ENCODE results near the gene ST14. TPM values are rescaled to one million over a fixed set of nuclear protein-coding genes. Genes with fewer than 3 reads are reported as not detected.
"Not testable (repeated sequence)": the region's sequence is repeated elsewhere in the genome, so short reads cannot be mapped to it uniquely, and the experiment has no call there.

ST14 gene
- total RNA-seq, 2 experiments from 2014 or later, result not detected

GRCh38 chr11:130216591-130217132, 57.1 kb downstream of the ST14 start:
- Mint-ChIP-seq H3K27me3 (no peaks in the 10 kb centered on the region), H3K4me3 (no peak overlapping the region), H3K4me1 (ENCODE audit: low read depth) (no peaks in the 10 kb centered on the region), H3K27ac (no peak overlapping the region), H3K36me3 (no peaks in the 10 kb centered on the region), H3K9me3 (no peaks in the 10 kb centered on the region)
- intact Hi-C loops (cut with micrococcal nuclease), result no loop called here
- DNase-seq, result no peak
- POLR2A ChIA-PET, result no interaction called here
- CTCF ChIA-PET, result interaction anchor here (0.8 kb wide), 1 partner anchor 646 kb away, joined by 4 read pairs; no protein-coding TSS in a partner anchor

- no peaks in the 10 kb centered on the region for H3K36me3 Mint-ChIP-seq
- no peaks in the 10 kb centered on the region for H3K4me1 Mint-ChIP-seq (ENCODE audit: low read depth)
- no peaks in the 10 kb centered on the region for H3K9me3 Mint-ChIP-seq
- H3K27ac Mint-ChIP-seq, result no peak overlapping the region
- peak; percentile 7 for DNase-seq
- no peak overlapping the region for H3K4me3 Mint-ChIP-seq
- ChIA-PET CTCF (interaction anchor here (1.0 kb wide), 1 partner anchor 645 kb away, joined by 3 read pairs; no protein-coding TSS in a partner anchor), POLR2A (no interaction called here)
- no peaks in the 10 kb centered on the region for H3K27me3 Mint-ChIP-seq
- intact Hi-C loops (cut with micrococcal nuclease), result no loop called here
Observed at GRCh38 chr11:130217133-130218031, 57.8 kb downstream of the ST14 start.

GRCh38 chr11:130218501-130219070, 59.0 kb downstream of the ST14 start:
- Mint-ChIP-seq H3K36me3 (no peaks in the 10 kb centered on the region), H3K4me1 (ENCODE audit: low read depth) (peaks cover 4% of the 10 kb centered on the region), H3K27me3 (no peaks in the 10 kb centered on the region), H3K27ac (no peak overlapping the region), H3K4me3 (no peak overlapping the region), H3K9me3 (no peaks in the 10 kb centered on the region)
- ChIA-PET POLR2A (no interaction called here), CTCF (interaction anchor here (1.0 kb wide), 1 partner anchor 644 kb away, joined by 3 read pairs; no protein-coding TSS in a partner anchor)
- DNase-seq, result no peak
- intact Hi-C loops (cut with micrococcal nuclease), result no loop called here

- CTCF ChIA-PET, result no interaction called here
Observed at GRCh38 chr11:130219148-130219547, 59.6 kb downstream of the ST14 start.

GRCh38 chr11:130220311-130221035, 60.9 kb downstream of the ST14 start:
- Mint-ChIP-seq H3K27ac (no peak overlapping the region), H3K36me3 (no peaks in the 10 kb centered on the region), H3K4me1 (ENCODE audit: low read depth) (peaks cover 4% of the 10 kb centered on the region), H3K27me3 (no peaks in the 10 kb centered on the region), H3K4me3 (no peak overlapping the region), H3K9me3 (no peaks in the 10 kb centered on the region)
- intact Hi-C loops (cut with micrococcal nuclease), result no loop called here
- no peak for DNase-seq
- ChIA-PET CTCF (no interaction called here), POLR2A (no interaction called here)

More at GRCh38 chr11:130219148-130219547, 59.6 kb downstream of the ST14 start:
- no peak overlapping the region for H3K27ac Mint-ChIP-seq
- intact Hi-C loops (cut with micrococcal nuclease), result no loop called here
- POLR2A ChIA-PET, result no interaction called here
- H3K27me3 Mint-ChIP-seq, result no peaks in the 10 kb centered on the region
- no peak overlapping the region for H3K4me3 Mint-ChIP-seq
- H3K9me3 Mint-ChIP-seq, result no peaks in the 10 kb centered on the region
- DNase-seq, result no peak
- peaks cover 4% of the 10 kb centered on the region for H3K4me1 Mint-ChIP-seq (ENCODE audit: low read depth)
- H3K36me3 Mint-ChIP-seq, result no peaks in the 10 kb centered on the region

GRCh38 chr11:130223291-130223971, 63.8 kb downstream of the ST14 start:
- ChIA-PET CTCF (no interaction called here), POLR2A (no interaction called here)
- Mint-ChIP-seq H3K4me1 (ENCODE audit: low read depth) (peaks cover 4% of the 10 kb centered on the region), H3K36me3 (no peaks in the 10 kb centered on the region), H3K27ac (no peak overlapping the region), H3K27me3 (no peaks in the 10 kb centered on the region), H3K9me3 (no peaks in the 10 kb centered on the region), H3K4me3 (no peak overlapping the region)
- DNase-seq, result no peak
- intact Hi-C loops (cut with micrococcal nuclease), result no loop called here

GRCh38 chr11:130227373-130227772, 67.8 kb downstream of the ST14 start:
- H3K4me3 Mint-ChIP-seq, result no peak overlapping the region
- DNase-seq, result no peak
- intact Hi-C loops (cut with micrococcal nuclease), result no loop called here
- CTCF ChIA-PET, result interaction anchor here (0.6 to 1.5 kb wide), 2 partner anchors 14 to 206 kb away, joined by 3 to 6 read pairs; no protein-coding TSS in a partner anchor
- no peaks in the 10 kb centered on the region for H3K9me3 Mint-ChIP-seq
- H3K27me3 Mint-ChIP-seq, result no peaks in the 10 kb centered on the region
- no peak overlapping the region for H3K27ac Mint-ChIP-seq
- no peaks in the 10 kb centered on the region for H3K36me3 Mint-ChIP-seq
- POLR2A ChIA-PET, result no interaction called here
- H3K4me1 Mint-ChIP-seq (ENCODE audit: low read depth), result peaks cover 4% of the 10 kb centered on the region

- H3K27ac Mint-ChIP-seq; H3K4me3 Mint-ChIP-seq; POLR2A ChIA-PET; DNase-seq; H3K4me1 Mint-ChIP-seq (ENCODE audit: low read depth); H3K27me3 Mint-ChIP-seq; intact Hi-C loops (cut with micrococcal nuclease); H3K9me3 Mint-ChIP-seq: not testable (repeated sequence)
- peaks cover 13% of the 10 kb centered on the region for H3K36me3 Mint-ChIP-seq
- CTCF ChIA-PET, result interaction anchor here (1.3 kb wide), 1 partner anchor 629 kb away, joined by 3 read pairs; no protein-coding TSS in a partner anchor
Observed at GRCh38 chr11:130233486-130233885, 73.9 kb downstream of the ST14 start.

- DNase-seq; H3K27me3 Mint-ChIP-seq; intact Hi-C loops (cut with micrococcal nuclease); H3K4me1 Mint-ChIP-seq (ENCODE audit: low read depth); POLR2A ChIA-PET; H3K27ac Mint-ChIP-seq; H3K9me3 Mint-ChIP-seq; H3K4me3 Mint-ChIP-seq: not testable (repeated sequence)
- H3K36me3 Mint-ChIP-seq, result peaks cover 15% of the 10 kb centered on the region
- CTCF ChIA-PET, result interaction anchor here (0.9 kb wide), 1 partner anchor 21 kb away, joined by 3 read pairs; no protein-coding TSS in a partner anchor
Observed at GRCh38 chr11:130233888-130234287, 74.3 kb downstream of the ST14 start.

- peaks cover 18% of the 10 kb centered on the region for H3K36me3 Mint-ChIP-seq
- ChIA-PET POLR2A (no interaction called here), CTCF (interaction anchor here (0.9 kb wide), 1 partner anchor 22 kb away, joined by 3 read pairs; no protein-coding TSS in a partner anchor)
- no peaks in the 10 kb centered on the region for H3K4me1 Mint-ChIP-seq (ENCODE audit: low read depth)
- H3K4me3 Mint-ChIP-seq, result no peak overlapping the region
- no peaks in the 10 kb centered on the region for H3K9me3 Mint-ChIP-seq
- intact Hi-C loops (cut with micrococcal nuclease), result no loop called here
- H3K27me3 Mint-ChIP-seq, result no peaks in the 10 kb centered on the region
- DNase-seq, result no peak
- no peak overlapping the region for H3K27ac Mint-ChIP-seq
Observed at GRCh38 chr11:130234315-130234714, 74.7 kb downstream of the ST14 start.

GRCh38 chr11:130237282-130238006, 77.9 kb downstream of the ST14 start:
- H3K9me3 Mint-ChIP-seq, result no peaks in the 10 kb centered on the region
- no peak for DNase-seq
- peaks cover 20% of the 10 kb centered on the region for H3K36me3 Mint-ChIP-seq
- no peaks in the 10 kb centered on the region for H3K4me1 Mint-ChIP-seq (ENCODE audit: low read depth)
- POLR2A ChIA-PET, result no interaction called here
- CTCF ChIA-PET, result interaction anchor here (1.2 kb wide), 1 partner anchor 25 kb away, joined by 4 read pairs; no protein-coding TSS in a partner anchor
- H3K27ac Mint-ChIP-seq, result no peak overlapping the region
- H3K27me3 Mint-ChIP-seq, result no peaks in the 10 kb centered on the region
- intact Hi-C loops (cut with micrococcal nuclease), result no loop called here
- no peak overlapping the region for H3K4me3 Mint-ChIP-seq
